ENCODE measurements around the gene MED8. TPM values are rescaled to one million over a fixed set of nuclear protein-coding genes. Genes with fewer than 3 reads are reported as not detected.

The MED8 gene
- polyA plus RNA-seq, 1 experiment, result 52.0 TPM

DNA sequence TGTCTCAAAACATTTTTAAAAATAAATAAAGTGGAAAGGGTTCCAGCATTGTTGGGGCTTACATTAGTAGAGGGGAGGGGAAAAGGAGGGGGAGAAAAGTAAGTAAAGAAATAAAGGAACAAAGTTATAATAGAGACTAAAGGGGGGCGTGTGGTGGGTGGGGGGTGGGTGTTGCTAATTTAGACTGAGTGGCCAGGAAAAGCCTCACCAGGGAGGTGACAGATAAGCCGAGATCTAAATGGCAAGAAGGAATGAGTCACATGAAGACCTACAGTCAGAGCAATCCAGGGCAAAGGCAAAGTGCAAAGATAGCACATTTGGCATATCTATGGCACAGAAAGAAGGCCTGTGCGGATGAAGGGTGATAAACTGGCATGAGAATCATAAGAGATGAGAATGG, 44.5 kb downstream of the MED8 start:
- Histone ChIP-seq H3K36me3 (ENCODE audit: control insufficient read depth, insufficient read depth, low read length) (no peaks in the 10 kb centered on the region), H3K4me3 (ENCODE audit: low read depth, low read length) (no peak overlapping the region), H3K27me3 (ENCODE audit: control insufficient read depth, insufficient read depth, low read length) (peaks cover 9% of the 10 kb centered on the region)
- ChIA-PET POLR2A (no interaction called here), CTCF (interaction anchor here (1.0 kb wide), 1 partner anchor 31 kb away, joined by 3 read pairs; no protein-coding TSS in a partner anchor)
- no peak for DNase-seq (ENCODE audit: low read depth)
- TF ChIP-seq CTCF (IDR thresholded peaks at IDR 0.05; ENCODE audit: insufficient read depth, low read depth, low read length), result no peak

DNA sequence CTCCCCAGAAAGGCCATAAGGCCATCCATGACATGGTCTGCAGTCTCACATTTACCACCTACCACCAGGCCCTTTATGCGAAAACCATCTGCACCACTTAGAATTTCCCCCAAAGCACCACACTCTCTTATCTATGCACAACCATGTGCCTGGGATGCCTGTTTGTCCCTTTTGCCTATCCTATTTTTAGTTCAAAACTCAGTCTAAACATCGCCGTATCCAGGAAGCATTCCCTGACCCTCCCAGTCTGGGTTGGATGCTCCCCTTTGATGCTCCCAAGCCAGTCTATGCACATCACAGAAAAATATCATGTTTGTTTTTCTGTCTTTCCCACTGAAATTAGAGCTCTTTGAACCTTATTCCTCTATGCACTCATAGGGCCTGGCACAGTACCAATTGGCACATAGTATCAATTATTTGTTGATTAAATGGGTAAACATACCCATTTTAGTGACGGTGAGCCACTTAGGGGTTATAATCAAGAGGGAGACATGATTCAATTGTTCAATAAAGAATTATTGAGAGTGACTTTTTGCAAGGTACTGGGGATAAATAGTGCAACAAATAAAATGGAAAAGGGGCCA, 45.2 kb downstream of the MED8 start:
- no peaks in the 10 kb centered on the region for H3K36me3 ChIP-seq (ENCODE audit: control insufficient read depth, insufficient read depth, low read length)
- H3K4me3 ChIP-seq (ENCODE audit: low read depth, low read length), result no peak overlapping the region
- POLR2A ChIA-PET, result no interaction called here
- CTCF ChIA-PET, result interaction anchor here (0.6 to 1.3 kb wide), 3 partner anchors 14 to 323 kb away, joined by 3 to 6 read pairs (median 3); no protein-coding TSS in a partner anchor
- no peak for DNase-seq (ENCODE audit: low read depth)
- H3K27me3 ChIP-seq (ENCODE audit: control insufficient read depth, insufficient read depth, low read length), result peaks cover 13% of the 10 kb centered on the region
- TF ChIP-seq CTCF (IDR thresholded peaks at IDR 0.05; ENCODE audit: insufficient read depth, low read depth, low read length), result no peak

- Histone ChIP-seq H3K4me3 (ENCODE audit: low read depth, low read length) (no peak overlapping the region), H3K27me3 (ENCODE audit: control insufficient read depth, insufficient read depth, low read length) (peaks cover 10% of the 10 kb centered on the region; the same call in 1 of the 2 replicates), H3K36me3 (ENCODE audit: control insufficient read depth, insufficient read depth, low read length) (no peaks in the 10 kb centered on the region)
- ChIA-PET CTCF (no interaction called here), POLR2A (no interaction called here)
- DNase-seq (ENCODE audit: low read depth), result no peak
- no peak for TF ChIP-seq CTCF (IDR thresholded peaks at IDR 0.05; ENCODE audit: insufficient read depth, low read depth, low read length)
Measured at GRCh38 chr1:43340559-43340958, 49.0 kb downstream of the MED8 start.

DNA sequence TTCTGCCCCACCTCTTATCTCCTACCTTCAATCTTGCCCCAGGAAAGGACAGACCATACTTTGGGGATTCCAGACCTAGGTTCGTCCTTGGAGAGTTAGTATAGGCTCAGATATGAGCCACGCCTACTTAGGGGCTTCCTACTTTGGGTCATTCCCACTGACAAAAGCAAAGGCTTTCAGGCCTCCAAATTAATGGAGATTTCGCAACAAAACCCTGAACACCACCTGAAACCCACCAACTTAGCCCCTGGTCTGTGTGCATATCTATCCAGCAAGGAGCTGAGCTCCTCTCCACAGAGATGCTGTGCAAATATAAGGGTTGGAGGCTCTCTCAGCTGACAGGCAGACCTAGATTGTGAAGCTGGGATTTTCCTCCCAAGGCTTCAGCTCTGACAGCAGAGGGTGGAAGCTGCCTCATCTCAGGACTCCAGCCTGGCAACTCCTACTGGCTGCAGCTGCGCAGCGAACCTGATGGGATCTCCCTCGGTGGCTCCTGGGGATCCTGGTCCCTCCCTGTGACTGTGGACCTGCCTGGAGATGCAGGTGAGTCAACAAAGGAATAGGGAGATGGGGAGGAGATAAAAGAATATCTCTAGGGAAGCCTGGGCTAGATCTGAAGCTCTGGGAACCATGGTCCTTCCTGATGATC, 49.9 kb downstream of the MED8 start:
- POLR2A ChIA-PET, result no interaction called here
- no peaks in the 10 kb centered on the region for H3K36me3 ChIP-seq (ENCODE audit: control insufficient read depth, insufficient read depth, low read length)
- no peak for TF ChIP-seq CTCF (IDR thresholded peaks at IDR 0.05; ENCODE audit: insufficient read depth, low read depth, low read length)
- H3K4me3 ChIP-seq (ENCODE audit: low read depth, low read length), result no peak overlapping the region
- H3K27me3 ChIP-seq (ENCODE audit: control insufficient read depth, insufficient read depth, low read length), result peaks cover 10% of the 10 kb centered on the region; the same call in 1 of the 2 replicates
- DNase-seq (ENCODE audit: low read depth), result no peak
- CTCF ChIA-PET, result interaction anchor here (1.1 kb wide), 1 partner anchor 9 kb away, joined by 3 read pairs; no protein-coding TSS in a partner anchor

DNA sequence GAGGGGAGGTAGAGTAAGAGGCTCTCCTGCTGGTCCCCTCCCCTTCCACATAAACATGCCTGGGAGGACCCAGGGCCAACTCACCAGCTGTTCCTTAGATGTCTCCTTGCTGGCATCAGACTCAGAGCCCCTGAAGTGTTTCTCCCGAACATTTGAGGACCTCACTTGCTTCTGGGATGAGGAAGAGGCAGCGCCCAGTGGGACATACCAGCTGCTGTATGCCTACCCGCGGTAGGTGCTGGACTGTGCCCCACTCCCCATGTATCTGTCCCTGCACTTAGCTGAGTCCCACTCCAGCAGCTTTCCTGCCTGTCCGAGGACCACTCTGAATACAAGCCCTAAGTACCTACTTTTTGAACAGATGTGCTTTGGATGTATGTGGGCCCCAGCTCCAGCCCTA, 51.6 kb downstream of the MED8 start:
- H3K4me3 ChIP-seq (ENCODE audit: low read depth, low read length), result no peak overlapping the region
- H3K36me3 ChIP-seq (ENCODE audit: control insufficient read depth, insufficient read depth, low read length), result no peaks in the 10 kb centered on the region
- H3K27me3 ChIP-seq (ENCODE audit: control insufficient read depth, insufficient read depth, low read length), result peaks cover 10% of the 10 kb centered on the region; the same call in 1 of the 2 replicates
- TF ChIP-seq CTCF (IDR thresholded peaks at IDR 0.05; ENCODE audit: insufficient read depth, low read depth, low read length), result no peak
- ChIA-PET CTCF (interaction anchor here (0.6 kb wide), 1 partner anchor 974 kb away, joined by 4 read pairs; no protein-coding TSS in a partner anchor), POLR2A (no interaction called here)
- no peak for DNase-seq (ENCODE audit: low read depth)
